GM19193 (cell line): Measurements from ENCODE around the gene RNU6-1.

Experiments
- POLR2A ChIP-seq: IDR thresholded peaks from 4 replicates; pipeline ENCODE4 v1.6.1; 2011; ENCODE audit not compliant: insufficient read depth, insufficient read length; ENCODE audit errors: extremely low read depth

Gene RNU6-1

DNA sequence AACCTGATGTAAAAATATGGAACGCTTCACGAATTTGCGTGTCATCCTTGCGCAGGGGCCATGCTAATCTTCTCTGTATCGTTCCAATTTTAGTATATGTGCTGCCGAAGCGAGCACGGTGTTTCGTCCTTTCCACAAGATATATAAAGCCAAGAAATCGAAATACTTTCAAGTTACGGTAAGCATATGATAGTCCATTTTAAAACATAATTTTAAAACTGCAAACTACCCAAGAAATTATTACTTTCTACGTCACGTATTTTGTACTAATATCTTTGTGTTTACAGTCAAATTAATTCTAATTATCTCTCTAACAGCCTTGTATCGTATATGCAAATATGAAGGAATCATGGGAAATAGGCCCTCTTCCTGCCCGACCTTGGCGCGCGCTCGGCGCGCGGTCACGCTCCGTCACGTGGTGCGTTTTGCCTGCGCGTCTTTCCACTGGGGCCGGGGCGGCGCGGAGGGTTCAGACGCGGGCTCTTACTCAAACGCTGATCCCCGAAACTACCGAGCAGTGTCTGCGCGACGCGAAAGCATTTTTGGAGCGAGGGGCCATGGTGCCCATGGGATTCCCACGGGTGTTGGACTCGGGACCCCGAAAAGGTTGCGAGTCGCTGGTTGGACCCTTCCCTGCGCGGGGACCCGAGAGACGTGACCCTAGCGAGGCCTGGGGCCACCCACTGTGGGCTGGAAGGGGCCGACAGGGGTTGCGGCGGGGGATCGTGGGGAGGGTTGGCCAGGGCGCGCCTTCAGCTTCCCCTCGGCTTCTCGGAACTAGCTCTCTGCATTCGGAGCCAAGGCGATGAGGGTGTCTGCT, at the start of gene RNU6-1:
Gene RNU6-1 (minus strand): TSS at position 117 of the 820 bp plus-strand sequence.
- TF ChIP-seq POLR2A, result peak; percentile 91

DNA sequence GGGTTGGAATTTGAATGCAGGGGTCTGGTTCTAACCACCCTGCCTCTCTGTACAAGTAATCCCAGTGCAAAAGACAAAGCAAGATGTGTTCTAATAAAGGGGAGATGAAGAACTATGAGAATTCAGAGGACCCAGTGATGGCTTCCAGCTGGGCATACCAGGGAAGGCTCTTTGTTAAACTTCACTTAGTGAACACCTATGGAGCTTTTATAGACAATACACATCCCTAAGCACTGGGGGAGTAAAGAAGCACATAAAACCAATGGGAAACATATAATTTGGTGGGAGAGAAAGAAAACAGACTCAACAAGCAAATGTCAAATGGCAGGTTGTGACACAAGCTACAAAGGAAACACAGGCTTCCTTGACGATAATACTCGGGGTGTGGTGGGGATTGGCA, 47.9 kb upstream of the RNU6-1 start:
- TF ChIP-seq POLR2A, result no peak

DNA sequence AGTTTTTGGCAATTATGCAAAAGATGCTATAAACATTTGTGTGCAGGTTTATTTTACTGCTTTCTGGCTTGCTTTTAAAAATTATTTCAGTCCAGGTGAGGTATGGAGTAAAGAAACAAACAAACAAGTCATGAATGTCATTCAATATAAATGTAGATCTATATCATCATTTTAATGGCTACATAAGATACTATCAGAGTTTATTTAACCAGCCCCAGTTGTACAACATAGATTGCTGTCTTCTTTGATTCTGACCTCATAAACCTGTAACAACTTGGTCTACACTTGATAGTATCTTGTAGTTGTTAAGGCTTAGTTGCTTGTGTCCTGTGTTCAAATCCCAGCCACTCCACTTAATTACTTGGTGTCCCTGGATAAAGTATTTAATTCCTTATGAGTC, 46.0 kb upstream of the RNU6-1 start:
- TF ChIP-seq POLR2A, result no peak

DNA sequence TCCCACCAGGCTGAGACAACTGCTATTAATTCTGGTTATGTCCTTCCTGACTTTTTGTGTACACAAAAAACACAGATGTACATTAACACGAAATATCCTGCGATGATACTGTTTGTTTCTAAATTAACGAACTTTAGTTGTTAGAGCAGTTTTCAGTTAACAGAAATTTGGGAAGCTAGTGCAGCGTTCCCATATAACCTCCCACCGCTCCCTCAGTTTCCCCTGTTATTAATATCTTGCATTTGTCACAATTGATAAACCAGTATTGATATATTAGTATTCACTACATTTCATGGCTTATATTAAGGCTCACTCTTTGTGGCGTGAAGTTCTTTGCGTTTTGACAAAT, 45.3 kb upstream of the RNU6-1 start:
- no peak for TF ChIP-seq POLR2A

DNA sequence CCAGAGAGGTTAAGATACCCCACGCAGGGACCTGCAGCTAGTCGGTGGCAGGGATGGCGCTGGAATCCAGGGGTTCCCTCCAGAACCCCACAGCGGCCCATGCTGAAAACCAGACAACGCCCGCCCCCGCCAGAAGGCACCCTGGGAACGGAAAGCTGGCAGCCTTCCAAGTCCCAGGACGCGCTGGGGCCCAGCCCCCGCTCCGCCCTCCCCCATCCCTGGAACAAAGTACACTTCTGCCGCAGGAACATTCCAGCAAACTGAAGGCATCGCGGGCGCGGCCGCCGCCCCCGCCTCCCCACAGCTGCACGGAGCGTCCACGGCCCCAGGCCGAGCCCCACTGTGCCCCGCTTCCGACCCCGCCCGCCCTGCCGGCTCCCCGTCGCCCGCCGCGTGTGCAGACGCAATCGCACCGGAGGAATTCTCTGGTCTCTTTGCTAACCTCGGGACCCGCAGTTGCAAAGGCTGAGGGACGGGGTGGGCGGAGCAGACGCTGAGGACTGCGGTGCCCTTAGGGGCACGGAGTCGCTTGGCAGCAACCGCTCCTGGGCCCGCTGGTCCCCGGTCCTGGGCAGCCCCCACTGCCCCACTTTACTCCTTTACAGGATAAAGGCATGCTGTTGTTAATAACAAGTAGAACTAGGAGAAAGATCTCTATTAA, 44.8 kb upstream of the RNU6-1 start:
- no peak for TF ChIP-seq POLR2A

DNA sequence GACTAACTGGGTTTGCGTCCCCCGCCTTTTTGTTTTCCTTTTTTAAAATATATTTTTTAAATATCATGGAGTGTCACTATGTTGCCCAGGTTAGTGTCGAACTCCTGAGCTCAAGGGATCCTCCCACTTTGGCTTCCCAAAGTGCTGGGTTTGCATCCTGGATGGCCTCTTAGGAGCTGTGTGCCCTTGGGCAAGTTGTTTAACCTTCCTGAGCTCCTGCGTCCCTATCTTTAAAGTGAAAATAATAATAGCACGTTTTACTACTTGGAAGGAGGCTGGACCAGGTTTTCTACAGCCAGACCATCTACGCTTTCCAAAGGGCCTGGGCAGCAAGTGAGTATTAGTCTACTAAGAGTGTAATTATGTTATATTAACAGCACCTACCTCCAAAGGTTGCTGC, 44.2 kb upstream of the RNU6-1 start:
- TF ChIP-seq POLR2A, result no peak

DNA sequence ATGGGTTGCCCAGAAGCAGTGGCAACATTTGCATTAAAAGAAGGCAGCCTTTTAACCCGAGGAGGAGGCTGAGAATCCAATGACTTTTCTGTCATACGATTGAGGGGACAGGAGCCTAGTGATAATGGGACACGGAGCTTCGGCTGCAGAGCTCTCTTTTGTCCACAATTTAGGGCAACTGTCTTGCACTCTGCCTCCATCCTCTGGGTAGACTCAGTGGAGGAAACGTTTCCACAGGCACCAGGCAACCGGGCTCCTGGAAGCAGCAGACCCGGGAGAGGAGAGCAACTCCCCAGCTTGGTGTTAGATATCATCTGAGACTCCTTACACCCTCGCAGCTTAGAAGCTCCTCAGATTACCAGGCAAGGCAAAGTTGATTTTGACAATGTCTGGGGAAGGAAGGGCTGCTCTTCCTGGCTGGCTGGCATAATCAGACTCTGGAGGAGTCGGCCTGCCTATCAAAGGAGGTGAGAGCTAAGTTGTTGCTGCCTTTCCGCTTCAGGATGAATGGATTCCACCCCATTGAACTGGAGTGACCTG, 43.5 kb upstream of the RNU6-1 start:
- TF ChIP-seq POLR2A, result no peak

DNA sequence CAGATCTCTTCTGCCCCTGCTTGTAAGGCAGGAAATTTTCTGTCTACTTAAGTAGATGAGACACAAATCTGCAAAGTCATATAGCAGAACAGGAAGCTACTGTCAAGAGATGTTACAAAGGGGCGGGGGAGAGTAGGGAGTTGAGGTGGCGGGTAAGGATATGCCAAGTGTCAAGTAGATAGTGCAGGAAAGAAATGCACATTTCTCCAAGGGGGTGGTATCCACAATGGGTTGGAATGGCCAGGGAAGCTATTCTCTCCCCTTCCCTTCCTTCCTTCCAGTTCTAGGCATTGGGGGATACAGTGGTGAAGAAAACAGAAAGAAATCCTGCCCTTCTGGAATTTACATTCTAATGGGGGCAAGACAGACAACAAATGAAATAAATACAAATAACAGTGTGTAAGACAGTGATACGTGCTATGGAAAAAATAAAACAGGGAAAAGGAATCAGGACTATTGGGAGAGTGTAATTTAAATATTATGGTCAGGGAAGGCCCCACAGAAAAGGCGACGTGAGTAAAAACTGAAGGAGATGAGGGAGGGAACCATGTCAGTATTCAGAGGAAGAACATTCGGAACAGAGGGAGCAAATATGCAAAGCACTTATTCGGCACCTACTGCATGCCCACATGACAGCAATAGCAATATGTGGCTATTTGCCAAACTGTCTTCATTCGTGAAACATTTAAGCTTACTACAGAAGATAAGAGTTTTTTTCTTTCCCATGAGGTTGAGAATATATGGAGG, 42.8 kb upstream of the RNU6-1 start:
- no peak for TF ChIP-seq POLR2A

DNA sequence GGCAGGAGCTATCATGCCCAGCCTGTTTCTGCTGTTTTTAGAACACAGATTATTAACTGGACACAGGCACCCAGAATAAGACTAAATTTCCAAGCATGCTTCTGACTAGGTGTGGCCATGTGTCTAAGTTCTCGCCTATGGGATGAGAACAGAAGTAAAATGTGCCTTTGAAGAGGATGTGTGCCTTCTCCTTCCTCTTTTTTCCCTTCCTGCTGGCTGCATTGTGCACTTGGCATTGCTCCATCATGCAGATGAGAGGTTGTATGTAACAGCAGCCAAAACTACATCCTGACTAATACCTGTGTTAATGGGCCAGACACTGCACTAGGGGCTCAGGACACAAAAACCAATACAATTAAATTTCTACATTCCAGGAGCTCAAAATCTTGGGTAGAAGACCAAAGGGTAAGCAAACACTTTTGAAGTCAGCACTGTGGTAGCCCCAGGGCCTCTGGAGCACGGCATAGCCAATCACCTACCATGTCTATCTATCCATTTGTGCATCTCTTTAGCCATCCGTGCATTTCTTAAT, 40.9 kb upstream of the RNU6-1 start:
- no peak for TF ChIP-seq POLR2A

DNA sequence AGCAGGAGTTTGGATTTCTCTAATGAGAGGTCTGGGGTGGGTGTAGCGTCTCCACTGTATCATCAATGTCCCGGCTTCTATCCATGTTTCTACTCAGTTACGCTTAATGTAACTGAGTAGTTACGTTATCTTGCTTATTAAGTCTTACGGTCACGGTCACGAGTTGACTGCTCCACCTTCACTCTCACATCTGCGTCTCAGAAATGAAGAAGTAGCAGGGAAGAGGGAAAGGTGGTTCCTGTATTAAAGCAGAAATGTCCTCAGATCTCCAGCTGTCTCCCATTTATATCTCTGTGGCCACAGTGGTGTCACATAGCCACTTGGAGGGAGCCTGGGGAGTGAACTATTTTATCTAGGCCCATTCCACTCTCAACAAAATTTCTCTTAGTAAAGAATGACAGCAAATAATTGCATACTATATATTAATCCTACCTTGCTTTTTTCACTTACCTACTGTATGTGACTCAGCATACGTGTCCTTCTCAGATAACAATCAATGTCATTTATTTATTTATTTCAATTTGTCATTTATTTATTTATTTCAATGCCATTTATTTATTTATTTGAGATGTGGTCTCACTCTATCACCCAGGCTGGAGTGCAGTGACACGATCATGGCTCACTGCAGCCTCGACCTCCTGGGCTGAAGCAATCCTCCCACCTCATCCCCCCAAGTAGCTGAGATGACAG, 39.7 kb upstream of the RNU6-1 start:
- TF ChIP-seq POLR2A, result no peak

DNA sequence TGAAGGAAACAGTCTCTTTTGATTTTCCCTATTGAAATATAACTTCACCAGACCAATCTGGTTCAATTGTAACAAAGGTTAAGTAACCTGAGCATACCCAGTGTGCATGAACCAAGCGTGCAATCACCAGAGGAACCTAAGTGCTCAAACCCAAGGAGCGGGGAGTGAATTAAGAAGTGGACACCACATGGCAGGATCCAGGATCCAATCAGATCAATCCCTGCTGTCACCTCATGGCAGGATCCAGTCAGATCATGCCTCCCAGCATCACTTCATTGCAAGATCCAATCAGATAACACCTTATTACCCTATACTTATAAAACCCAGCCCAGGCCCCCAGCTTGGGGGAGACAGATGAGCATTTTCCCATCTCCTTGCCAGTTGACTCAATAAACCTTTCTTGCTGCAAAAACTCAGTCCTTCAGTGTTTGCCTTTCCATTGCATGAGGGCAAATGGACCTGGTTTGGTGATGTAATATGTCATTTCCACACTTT, 38.9 kb upstream of the RNU6-1 start:
- no peak for TF ChIP-seq POLR2A

DNA sequence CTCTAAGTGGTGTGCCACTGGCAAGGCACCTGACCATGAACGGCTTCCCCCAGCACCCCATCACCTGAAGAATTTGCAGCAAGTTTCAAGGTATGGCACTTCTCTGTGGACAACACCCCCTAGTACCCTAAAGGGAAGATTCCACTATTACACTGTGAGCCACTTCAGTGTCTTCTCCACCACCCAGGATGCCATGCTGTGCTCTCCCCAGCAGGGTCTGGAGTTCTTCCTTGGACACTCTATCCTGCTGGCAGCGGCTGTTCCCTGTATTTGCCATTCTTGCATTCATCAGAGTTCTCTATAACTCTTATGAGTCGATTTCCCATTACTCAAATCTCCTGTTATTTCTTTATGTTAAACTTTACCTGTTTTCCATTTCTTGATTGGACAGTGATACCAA, 33.9 kb upstream of the RNU6-1 start:
- TF ChIP-seq POLR2A, result no peak

DNA sequence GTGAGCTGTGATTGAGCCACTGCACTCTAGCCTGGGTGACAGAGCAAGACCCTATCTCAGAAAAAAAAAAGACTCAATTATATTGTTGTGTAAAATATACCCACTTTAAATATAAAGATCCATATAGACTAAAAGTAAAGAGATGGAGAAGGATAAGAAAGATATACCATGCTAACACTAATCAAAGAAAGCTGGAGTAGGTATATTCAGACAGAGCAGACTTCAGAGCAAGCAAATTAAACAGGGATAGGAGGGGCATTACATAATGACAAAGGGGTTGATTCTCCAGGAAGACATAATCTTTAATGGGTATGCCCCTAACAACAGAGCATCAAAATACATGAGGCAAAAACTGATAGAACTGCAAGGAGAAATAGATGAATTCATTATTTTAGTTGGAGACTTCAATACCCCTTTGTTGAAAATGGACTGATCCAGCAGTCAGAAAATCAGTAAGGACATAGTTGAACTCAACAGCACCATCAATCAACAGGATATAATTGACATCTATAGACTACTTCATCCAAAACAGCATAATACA, 31.1 kb upstream of the RNU6-1 start:
- no peak for TF ChIP-seq POLR2A

DNA sequence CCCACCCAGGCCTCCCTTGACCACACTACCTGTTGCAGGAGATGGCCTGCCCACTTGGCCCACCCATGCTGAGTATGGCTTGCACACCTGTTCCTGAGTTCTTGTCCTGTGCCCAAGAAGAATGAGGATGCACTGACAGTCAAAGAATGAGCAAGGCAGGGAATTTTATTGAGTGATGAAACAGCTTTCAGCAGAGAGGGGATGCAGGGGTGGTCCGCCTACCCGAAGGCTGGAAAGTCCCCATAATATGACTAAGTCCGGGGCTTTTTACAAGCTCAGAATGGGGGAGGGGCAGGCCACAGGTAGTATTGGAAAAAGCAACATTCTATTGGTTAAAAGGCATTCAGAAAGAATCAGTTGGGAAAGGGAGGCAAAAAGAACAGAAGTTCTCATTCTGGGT, 29.9 kb upstream of the RNU6-1 start:
- no peak for TF ChIP-seq POLR2A

DNA sequence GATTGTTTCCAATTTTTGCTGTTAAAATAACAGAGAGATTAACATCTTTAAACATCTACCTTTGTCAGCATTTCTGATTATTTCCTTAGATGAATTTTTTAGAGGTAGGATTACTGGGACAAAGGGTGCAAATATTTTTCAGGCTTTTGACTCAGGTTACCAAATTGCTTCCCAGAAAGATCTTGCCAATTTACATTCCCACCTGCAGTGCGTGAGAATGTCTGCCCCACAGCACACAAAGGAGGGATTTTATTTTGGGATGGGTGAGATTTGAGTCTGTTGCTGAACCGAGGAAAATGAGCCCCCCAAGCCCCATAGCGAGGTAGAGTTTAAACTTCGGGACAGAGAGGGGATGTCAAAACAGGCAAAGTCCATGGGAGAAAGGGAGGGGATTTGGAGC, 25.9 kb upstream of the RNU6-1 start:
- TF ChIP-seq POLR2A, result no peak

DNA sequence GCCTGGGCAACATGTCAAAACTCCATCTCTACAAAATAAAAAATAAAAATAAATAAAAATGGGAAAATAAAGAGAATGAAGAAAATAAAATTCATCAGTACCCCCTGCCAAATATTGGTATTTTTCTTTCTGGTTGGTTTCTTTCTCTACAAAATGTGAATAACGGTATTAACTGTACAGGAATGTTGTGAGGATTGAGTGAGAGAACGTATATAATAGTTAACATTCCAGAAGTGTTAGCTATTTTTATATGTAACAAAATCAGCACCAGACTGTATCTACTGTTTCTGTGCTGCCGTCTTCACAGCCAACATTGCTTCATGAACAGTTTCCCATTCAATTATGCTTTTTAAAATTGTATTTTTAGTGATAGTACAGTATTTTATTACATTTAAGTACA, 25.5 kb upstream of the RNU6-1 start:
- TF ChIP-seq POLR2A, result no peak
